Measurements from ENCODE around the gene PTPRG.

DNA sequence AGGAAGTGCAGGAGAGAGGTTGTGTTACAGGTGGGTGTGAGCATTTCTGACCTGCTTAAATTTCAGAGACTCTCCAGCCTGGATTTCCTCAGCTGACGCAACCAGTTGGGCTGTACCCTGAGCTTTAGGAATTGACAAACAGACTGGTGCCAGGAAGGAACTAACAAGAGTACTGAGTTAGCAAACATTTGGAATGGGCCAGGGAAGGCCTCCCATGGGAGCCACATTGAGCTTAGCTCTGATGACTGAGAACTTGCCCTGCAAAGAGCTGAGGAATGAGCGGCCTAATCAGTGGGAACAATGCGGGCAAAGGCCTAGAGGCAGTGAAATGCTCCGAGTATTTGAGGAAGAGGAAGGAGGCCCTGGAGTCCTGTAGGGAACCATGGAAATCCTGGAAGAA lies 557.8 kb downstream of the PTPRG start:
- TF ChIP-seq, protein P1, sequence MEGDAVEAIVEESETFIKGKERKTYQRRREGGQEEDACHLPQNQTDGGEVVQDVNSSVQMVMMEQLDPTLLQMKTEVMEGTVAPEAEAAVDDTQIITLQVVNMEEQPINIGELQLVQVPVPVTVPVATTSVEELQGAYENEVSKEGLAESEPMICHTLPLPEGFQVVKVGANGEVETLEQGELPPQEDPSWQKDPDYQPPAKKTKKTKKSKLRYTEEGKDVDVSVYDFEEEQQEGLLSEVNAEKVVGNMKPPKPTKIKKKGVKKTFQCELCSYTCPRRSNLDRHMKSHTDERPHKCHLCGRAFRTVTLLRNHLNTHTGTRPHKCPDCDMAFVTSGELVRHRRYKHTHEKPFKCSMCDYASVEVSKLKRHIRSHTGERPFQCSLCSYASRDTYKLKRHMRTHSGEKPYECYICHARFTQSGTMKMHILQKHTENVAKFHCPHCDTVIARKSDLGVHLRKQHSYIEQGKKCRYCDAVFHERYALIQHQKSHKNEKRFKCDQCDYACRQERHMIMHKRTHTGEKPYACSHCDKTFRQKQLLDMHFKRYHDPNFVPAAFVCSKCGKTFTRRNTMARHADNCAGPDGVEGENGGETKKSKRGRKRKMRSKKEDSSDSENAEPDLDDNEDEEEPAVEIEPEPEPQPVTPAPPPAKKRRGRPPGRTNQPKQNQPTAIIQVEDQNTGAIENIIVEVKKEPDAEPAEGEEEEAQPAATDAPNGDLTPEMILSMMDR (IDR thresholded peaks at IDR 0.05) = no peak
- no peak for TF ChIP-seq POLR2A (IDR thresholded peaks at IDR 0.05)

Measured in right lobe of liver (tissue), 4 donors.